ENCODE measurements around the gene AZU1.

Gene AZU1

DNA sequence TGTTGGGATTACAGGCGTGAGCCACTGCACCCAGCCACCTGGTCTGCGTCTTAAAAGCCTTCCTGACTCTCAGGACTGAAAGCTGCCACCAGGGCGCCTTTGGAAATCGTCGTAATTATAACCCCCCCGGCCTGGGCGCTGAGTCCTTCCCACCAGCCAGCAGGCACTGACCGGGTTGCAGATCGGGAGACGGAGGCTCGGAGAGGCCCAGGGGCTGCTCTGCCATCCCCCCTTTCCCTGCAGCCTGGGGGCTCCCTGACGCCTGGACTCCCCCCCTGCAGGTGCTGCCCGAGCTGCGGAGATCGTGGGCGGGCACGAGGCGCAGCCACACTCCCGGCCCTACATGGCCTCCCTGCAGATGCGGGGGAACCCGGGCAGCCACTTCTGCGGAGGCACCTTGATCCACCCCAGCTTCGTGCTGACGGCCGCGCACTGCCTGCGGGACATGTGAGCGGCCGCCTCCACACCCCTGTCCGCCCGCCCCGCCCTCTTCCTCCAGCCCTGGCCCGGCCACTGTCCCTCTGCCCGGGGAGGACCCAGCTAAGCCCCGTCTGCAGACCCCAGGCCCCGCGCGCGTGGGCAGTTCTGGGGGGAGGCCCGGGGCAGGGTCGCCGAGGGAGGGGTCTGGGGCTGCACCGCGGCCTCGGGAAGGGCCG is 15.7 kb downstream of the AZU1 start:
- no peaks in the 10 kb centered on the region for H3K9me2 ChIP-seq (replicated peaks; ENCODE audit: insufficient read depth, low read length)
- H3K4me3 ChIP-seq (ENCODE audit: insufficient read depth, low read length, poor library complexity, severe bottlenecking): no peak overlapping the region
- no peaks in the 10 kb centered on the region for H3K9me3 ChIP-seq (ENCODE audit: insufficient read depth, low read length)
- no peak overlapping the region for H3K27ac ChIP-seq (ENCODE audit: low read depth, low read length)
- no peaks in the 10 kb centered on the region for H3K27me3 ChIP-seq (ENCODE audit: low read length)
- H3K36me3 ChIP-seq (ENCODE audit: low read length): no peaks in the 10 kb centered on the region
- H3K79me2 ChIP-seq (ENCODE audit: insufficient read depth, low read length): no peaks in the 10 kb centered on the region
- no peaks in the 10 kb centered on the region for H4K20me1 ChIP-seq (ENCODE audit: low read depth, low read length)
- H2AFZ ChIP-seq (ENCODE audit: low read depth, low read length, severe bottlenecking): no peak overlapping the region
- no peak overlapping the region for H3K4me2 ChIP-seq (ENCODE audit: low read depth, low read length, poor library complexity, severe bottlenecking)
- H3K9ac ChIP-seq (ENCODE audit: low read length): no peak overlapping the region
- H3F3A ChIP-seq (ENCODE audit: insufficient read depth): no peaks in the 10 kb centered on the region
- no peak for TF ChIP-seq EZH2phosphoT487 (conservative IDR thresholded peaks at IDR 0.05; ENCODE audit: low read length)
- TF ChIP-seq, protein P1, sequence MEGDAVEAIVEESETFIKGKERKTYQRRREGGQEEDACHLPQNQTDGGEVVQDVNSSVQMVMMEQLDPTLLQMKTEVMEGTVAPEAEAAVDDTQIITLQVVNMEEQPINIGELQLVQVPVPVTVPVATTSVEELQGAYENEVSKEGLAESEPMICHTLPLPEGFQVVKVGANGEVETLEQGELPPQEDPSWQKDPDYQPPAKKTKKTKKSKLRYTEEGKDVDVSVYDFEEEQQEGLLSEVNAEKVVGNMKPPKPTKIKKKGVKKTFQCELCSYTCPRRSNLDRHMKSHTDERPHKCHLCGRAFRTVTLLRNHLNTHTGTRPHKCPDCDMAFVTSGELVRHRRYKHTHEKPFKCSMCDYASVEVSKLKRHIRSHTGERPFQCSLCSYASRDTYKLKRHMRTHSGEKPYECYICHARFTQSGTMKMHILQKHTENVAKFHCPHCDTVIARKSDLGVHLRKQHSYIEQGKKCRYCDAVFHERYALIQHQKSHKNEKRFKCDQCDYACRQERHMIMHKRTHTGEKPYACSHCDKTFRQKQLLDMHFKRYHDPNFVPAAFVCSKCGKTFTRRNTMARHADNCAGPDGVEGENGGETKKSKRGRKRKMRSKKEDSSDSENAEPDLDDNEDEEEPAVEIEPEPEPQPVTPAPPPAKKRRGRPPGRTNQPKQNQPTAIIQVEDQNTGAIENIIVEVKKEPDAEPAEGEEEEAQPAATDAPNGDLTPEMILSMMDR (IDR thresholded peaks at IDR 0.05; ENCODE audit: insufficient read depth, low read length, poor library complexity, severe bottlenecking): no peak

DNA sequence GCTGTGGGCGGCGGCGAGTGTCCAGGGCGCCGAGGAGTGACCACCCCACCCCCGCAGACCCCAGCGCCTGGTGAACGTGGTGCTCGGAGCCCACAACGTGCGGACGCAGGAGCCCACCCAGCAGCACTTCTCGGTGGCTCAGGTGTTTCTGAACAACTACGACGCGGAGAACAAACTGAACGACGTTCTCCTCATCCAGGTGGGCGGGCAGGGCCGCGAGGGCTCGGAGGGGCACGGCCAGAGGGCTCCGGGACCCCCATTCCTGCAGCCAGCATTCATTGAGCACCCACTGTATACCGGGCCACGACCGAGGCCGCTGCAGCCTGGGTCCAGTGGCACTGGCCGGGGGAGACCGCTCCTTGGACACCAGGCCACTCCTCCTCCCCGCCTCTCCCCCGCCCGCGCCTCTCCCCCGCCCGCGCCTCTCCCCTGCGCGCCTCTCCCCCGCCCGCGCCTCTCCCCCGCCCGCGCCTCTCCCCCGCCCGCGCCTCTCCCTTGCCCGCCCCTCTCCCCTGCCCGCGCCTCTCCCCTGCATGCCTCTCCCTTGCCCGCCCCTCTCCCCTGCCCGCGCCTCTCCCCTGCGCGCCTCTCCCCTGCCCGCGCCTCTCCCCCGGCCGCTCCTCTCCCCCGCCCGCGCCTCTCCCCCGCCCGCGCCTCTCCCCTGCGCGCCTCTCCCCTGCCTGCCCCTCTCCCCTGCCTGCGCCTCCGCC is 16.4 kb downstream of the AZU1 start:
- TF ChIP-seq, protein P1 (IDR thresholded peaks at IDR 0.05; ENCODE audit: insufficient read depth, low read length, poor library complexity, severe bottlenecking): no peak
- no peak for TF ChIP-seq EZH2phosphoT487 (conservative IDR thresholded peaks at IDR 0.05; ENCODE audit: low read length)
- H3K9ac ChIP-seq (ENCODE audit: low read length): no peak overlapping the region
- H3K79me2 ChIP-seq (ENCODE audit: insufficient read depth, low read length): no peaks in the 10 kb centered on the region
- H3K36me3 ChIP-seq (ENCODE audit: low read length): no peaks in the 10 kb centered on the region
- no peaks in the 10 kb centered on the region for H3F3A ChIP-seq (ENCODE audit: insufficient read depth)
- H2AFZ ChIP-seq (ENCODE audit: low read depth, low read length, severe bottlenecking): no peak overlapping the region
- no peaks in the 10 kb centered on the region for H3K27me3 ChIP-seq (ENCODE audit: low read length)
- H3K27ac ChIP-seq (ENCODE audit: low read depth, low read length): no peak overlapping the region
- H3K4me3 ChIP-seq (ENCODE audit: insufficient read depth, low read length, poor library complexity, severe bottlenecking): no peak overlapping the region
- no peak overlapping the region for H3K4me2 ChIP-seq (ENCODE audit: low read depth, low read length, poor library complexity, severe bottlenecking)
- H3K9me2 ChIP-seq (replicated peaks; ENCODE audit: insufficient read depth, low read length): no peaks in the 10 kb centered on the region
- H4K20me1 ChIP-seq (ENCODE audit: low read depth, low read length): no peaks in the 10 kb centered on the region
- H3K9me3 ChIP-seq (ENCODE audit: insufficient read depth, low read length): no peaks in the 10 kb centered on the region

DNA sequence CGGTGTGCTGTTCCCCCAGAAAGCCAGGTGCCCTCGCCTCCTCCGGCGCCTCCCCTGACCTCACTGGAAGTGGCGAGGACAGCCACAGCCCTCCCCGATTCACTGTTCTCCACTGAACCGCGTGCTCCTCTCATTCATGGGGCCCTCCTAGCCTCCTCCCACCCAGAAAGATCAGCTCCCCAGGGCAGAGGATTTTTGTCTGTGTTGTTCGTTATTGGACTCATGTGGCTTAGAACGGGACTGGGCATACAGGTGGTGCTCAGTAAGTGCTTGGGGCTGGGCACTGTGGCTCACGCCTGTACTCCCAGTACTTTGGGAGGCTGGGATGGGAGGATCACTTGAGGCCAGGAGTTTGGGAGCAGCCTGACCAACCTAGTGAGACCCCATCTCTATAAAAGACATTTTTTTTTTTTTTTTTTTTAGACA is 16.9 kb downstream of the AZU1 start:
- H3F3A ChIP-seq (ENCODE audit: insufficient read depth): no peaks in the 10 kb centered on the region
- no peak overlapping the region for H2AFZ ChIP-seq (ENCODE audit: low read depth, low read length, severe bottlenecking)
- TF ChIP-seq, protein P1 (IDR thresholded peaks at IDR 0.05; ENCODE audit: insufficient read depth, low read length, poor library complexity, severe bottlenecking): no peak
- no peak for TF ChIP-seq EZH2phosphoT487 (conservative IDR thresholded peaks at IDR 0.05; ENCODE audit: low read length)
- no peak overlapping the region for H3K4me2 ChIP-seq (ENCODE audit: low read depth, low read length, poor library complexity, severe bottlenecking)
- no peaks in the 10 kb centered on the region for H3K9me3 ChIP-seq (ENCODE audit: insufficient read depth, low read length)
- no peak overlapping the region for H3K9ac ChIP-seq (ENCODE audit: low read length)
- H3K4me3 ChIP-seq (ENCODE audit: insufficient read depth, low read length, poor library complexity, severe bottlenecking): no peak overlapping the region
- H3K79me2 ChIP-seq (ENCODE audit: insufficient read depth, low read length): no peaks in the 10 kb centered on the region
- H3K27ac ChIP-seq (ENCODE audit: low read depth, low read length): no peak overlapping the region
- no peaks in the 10 kb centered on the region for H3K9me2 ChIP-seq (replicated peaks; ENCODE audit: insufficient read depth, low read length)
- no peaks in the 10 kb centered on the region for H4K20me1 ChIP-seq (ENCODE audit: low read depth, low read length)
- H3K36me3 ChIP-seq (ENCODE audit: low read length): no peaks in the 10 kb centered on the region
- H3K27me3 ChIP-seq (ENCODE audit: low read length): no peaks in the 10 kb centered on the region
